DOHH2 (cell line): Measurements from ENCODE around the gene RIPOR2.

Experiments used
- CTCF ChIP-seq: fragments of 200-600 bp; sonication (generic); IDR thresholded peaks from one replicate; pipeline ENCODE4 v1.5.1; 2014; ENCODE audit warnings: antibody characterized with exemption, mild to moderate bottlenecking, low read depth, low read length; ENCODE audit not compliant: poor library complexity, severe bottlenecking
- EZH2phosphoT487 ChIP-seq: fragments of 200-600 bp; sonication (generic); IDR thresholded peaks from 2 replicates; pipeline ENCODE4 v1.6.1; 2017; ENCODE audit warnings: borderline replicate concordance, mild to moderate bottlenecking, antibody characterized with exemption, low read length, moderate library complexity, mixed read lengths

DNA sequence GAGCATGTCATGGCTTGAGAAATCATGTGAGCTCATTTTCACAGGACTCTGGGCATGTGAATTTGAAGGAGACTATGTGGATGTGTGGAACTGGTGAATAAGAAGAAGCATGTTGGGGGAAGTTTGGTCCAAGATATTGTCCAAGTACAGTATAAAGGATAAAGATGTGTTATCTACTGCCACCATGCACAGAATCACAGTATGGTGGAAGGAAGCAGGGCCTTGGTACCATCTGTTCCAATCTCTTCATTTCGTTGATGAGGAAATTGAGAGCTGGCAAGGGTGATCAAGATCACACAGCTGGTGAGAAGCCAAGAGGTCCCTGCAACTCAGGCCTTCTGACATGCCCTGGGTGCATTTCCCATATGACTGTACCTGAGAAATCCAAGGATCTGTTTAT, 31.5 kb upstream of the RIPOR2 start:
- TF ChIP-seq CTCF (no peak), EZH2phosphoT487 (no peak)
